SJSA1 (cell line): ENCODE data around the gene RNF208. TPM values are rescaled to one million over a fixed set of nuclear protein-coding genes. Genes with fewer than 3 reads are reported as not detected.
A peak's percentile ranks its signal among the peaks of the same experiment; 100 is the strongest.

ENCODE experiments used
- DNase-seq, 2 experiments: peaks; one replicate each; pipeline ENCODE4 v3.0.0-alpha.2; 2015 to 2020; ENCODE audit warnings: low spot score in 2 of 2, low read depth in 1 of 2
- H3K27ac ChIP-seq: fragments of 250-450 bp; sonication (Bioruptor Pico); 2 replicates; pipeline ENCODE4 v1.5.1; 2020; ENCODE audit warnings: mild to moderate bottlenecking, moderate library complexity
- H3K27me3 ChIP-seq: fragments of 250-450 bp; sonication (Bioruptor Pico); replicated peaks from 2 replicates; pipeline ENCODE4 v1.5.1; 2020; ENCODE audit warnings: mild to moderate bottlenecking, moderate library complexity
- H3K36me3 ChIP-seq: fragments of 250-450 bp; sonication (Bioruptor Pico); 2 replicates; pipeline ENCODE4 v1.5.1; 2020; ENCODE audit warnings: mild to moderate bottlenecking
- H3K4me1 ChIP-seq: fragments of 250-450 bp; sonication (Bioruptor Pico); replicated peaks from 2 replicates; pipeline ENCODE4 v1.6.1; 2021; ENCODE audit warnings: mild to moderate bottlenecking
- H3K4me3 ChIP-seq: fragments of 250-450 bp; sonication (Bioruptor Pico); 2 replicates; pipeline ENCODE4 v1.5.1; 2020; ENCODE audit warnings: mild to moderate bottlenecking
- H3K9me3 ChIP-seq: fragments of 250-450 bp; sonication (Bioruptor Pico); replicated peaks from 2 replicates; pipeline ENCODE4 v1.5.1; 2020; ENCODE audit warnings: mild to moderate bottlenecking
- total RNA-seq: library from RNA; depleted of rRNA; stranded (reverse); fragments of >200 nt; shearing (Covaris generic); gene quantifications from 2 replicates; pipeline ENCODE4 v1.2.3, GENCODE V29; 2014

Gene RNF208
- total RNA-seq, 1 experiment from 2014 or later, result not detected

DNA sequence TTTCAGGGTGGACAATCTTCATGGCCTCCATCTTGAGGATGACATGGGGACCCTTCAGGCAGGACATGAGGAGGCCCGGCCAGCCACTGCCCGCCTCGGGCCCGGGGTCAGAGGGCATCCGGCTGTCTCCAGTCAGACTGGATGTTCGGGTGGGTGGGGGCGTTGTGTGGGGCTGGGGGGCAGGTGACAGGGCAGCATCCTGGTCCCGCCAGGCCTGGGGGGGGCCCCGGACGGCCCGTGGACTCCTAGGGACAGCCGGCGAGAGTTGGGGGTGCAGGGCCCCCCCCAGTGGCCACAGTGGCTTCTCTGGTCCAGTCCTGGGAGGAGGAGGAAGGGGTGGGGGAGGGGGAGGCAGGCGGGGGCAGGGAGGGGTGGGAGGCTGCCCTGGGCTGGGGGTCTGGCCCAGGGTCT is 940 bp downstream of the RNF208 start:
- no peak for DNase-seq
- Histone ChIP-seq H3K27ac (no peak overlapping the region), H3K4me3 (no peak overlapping the region), H3K9me3 (no peaks in the 10 kb centered on the region), H3K36me3 (peaks cover 26% of the 10 kb centered on the region), H3K27me3 (no peaks in the 10 kb centered on the region), H3K4me1 (peaks cover 25% of the 10 kb centered on the region)

DNA sequence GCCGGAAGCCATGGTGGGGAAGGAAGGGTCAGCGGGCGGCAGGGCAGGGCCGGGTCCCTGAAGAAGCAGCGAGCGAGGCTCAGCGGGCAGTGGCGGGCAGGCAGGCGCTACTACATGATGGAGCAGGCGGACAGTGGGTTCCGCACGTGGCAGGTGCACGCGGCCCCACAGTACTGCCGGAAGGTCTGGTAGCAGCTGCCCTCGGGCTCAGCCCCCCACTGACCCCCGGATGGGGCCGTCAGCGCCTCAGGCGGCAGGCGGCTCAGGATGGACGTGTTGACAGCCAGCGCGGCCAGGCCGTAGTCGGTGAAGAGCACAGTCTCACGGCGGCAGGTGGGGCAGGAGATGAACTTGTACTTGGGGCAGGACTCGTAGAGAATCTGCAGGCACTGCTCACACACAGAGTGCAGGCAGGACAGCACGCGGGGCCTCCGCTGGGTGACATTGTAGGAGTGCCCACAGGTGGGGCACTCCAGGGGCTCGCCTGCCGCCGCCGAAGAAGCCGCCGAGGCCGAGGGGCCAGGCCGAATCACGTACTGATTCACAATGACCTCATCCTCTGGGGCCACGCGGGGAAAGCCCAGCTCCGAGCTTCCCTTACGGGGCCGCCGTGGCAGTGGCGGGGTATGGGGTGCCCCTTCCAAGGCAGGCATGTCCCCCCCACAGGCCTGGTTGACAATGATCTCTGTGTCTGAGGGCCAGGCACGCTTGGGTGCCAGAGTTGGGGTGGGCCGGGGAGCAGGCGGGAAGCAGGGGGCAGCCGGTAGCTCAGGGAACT is 1.5 kb downstream of the RNF208 start:
- H3K27me3 ChIP-seq, result no peaks in the 10 kb centered on the region
- H3K4me3 ChIP-seq, result no peak overlapping the region
- peaks cover 25% of the 10 kb centered on the region for H3K4me1 ChIP-seq
- no peak overlapping the region for H3K27ac ChIP-seq
- peaks cover 32% of the 10 kb centered on the region for H3K36me3 ChIP-seq
- no peak for DNase-seq
- H3K9me3 ChIP-seq, result no peaks in the 10 kb centered on the region

DNA sequence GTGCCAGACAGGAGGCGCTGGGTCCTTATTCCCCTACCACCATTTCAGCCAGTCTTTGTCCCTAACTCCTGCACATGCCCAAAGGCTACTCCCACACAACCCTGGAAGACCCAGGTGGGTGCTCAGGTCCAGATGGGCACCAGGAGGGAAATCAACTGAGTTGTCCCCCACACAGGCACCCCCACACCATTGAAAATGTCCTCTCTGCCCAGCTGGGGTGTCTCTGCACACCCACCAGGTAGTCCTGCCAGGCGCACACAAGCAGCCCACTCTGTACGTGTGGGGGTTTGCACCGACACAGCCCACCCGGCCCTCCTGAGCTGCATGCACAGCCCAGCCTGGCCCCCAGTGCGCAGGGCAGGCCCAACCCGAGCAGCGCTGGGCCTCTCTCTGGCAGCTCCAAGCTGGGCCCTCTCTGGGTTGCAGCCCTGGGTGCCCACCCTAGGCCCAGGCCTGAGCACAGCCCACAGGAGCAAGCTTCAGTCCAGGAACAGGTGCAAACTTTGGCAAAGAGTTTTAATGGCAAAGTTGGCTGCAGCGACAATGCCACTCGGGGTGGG is 2.2 kb downstream of the RNF208 start:
- no peak for DNase-seq
- no peak overlapping the region for H3K4me3 ChIP-seq
- H3K27me3 ChIP-seq, result no peaks in the 10 kb centered on the region
- no peak overlapping the region for H3K27ac ChIP-seq
- H3K4me1 ChIP-seq, result peaks cover 25% of the 10 kb centered on the region
- no peaks in the 10 kb centered on the region for H3K9me3 ChIP-seq
- H3K36me3 ChIP-seq, result peaks cover 37% of the 10 kb centered on the region

DNA sequence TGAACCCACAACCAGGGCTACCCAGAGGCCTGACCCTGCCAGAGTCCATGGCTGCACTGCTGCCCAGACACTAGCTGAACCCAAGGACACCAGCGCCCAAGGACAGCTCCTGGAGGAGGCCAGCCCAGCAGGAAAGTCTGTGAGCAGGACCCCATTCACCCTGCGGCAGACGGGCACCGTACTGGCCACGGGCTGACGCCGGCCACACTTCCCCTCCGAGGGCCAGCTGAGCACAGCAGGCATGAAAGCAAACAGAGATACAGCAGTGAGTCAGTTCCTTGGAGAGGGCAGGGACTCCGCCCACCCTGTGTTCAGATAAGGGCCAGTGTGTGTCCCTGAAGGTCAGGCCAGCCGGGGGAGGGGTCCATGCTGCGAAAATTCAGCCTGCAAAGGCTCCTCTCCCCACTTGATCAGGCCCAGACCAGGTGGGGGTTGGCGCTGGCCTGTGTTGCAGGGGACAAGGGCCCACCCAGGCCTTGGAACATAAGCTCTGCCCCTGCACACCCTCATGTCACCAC is 3.2 kb downstream of the RNF208 start:
- Histone ChIP-seq H3K9me3 (no peaks in the 10 kb centered on the region), H3K4me1 (peaks cover 20% of the 10 kb centered on the region), H3K36me3 (peaks cover 47% of the 10 kb centered on the region), H3K27ac (no peak overlapping the region), H3K4me3 (no peak overlapping the region), H3K27me3 (no peaks in the 10 kb centered on the region)
- DNase-seq, result peak in 1 of 2 experiments; percentile 20

DNA sequence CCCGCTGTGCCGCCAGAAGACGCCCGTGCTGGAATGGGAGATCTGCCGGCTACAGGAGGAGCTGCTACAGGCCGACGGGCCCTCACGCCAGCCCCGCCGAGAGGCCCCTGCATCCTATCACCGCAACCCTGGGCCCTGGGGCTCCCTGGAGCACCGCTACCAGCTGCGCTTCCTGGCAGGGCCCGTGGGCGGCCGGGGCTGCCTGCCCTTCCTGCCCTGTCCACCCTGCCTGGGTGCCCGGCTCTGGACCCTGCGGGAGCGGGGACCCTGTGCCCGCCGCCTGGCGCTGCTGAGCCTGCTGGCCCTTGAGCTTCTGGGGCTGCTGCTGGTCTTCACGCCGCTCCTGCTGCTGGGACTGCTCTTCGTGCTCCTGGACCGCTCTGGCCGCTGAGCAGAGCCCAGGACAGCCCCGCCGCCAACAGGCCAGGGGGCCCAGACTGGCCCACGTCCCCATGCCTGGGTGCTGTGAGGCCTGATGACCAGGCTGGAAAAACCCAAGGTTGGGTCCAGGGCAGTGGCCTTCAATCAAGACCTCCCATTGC is 3.8 kb downstream of the RNF208 start:
- H3K36me3 ChIP-seq, result peaks cover 49% of the 10 kb centered on the region
- peaks cover 18% of the 10 kb centered on the region for H3K4me1 ChIP-seq
- no peaks in the 10 kb centered on the region for H3K27me3 ChIP-seq
- H3K9me3 ChIP-seq, result no peaks in the 10 kb centered on the region
- no peak overlapping the region for H3K27ac ChIP-seq
- DNase-seq, result no peak
- H3K4me3 ChIP-seq, result no peak overlapping the region

DNA sequence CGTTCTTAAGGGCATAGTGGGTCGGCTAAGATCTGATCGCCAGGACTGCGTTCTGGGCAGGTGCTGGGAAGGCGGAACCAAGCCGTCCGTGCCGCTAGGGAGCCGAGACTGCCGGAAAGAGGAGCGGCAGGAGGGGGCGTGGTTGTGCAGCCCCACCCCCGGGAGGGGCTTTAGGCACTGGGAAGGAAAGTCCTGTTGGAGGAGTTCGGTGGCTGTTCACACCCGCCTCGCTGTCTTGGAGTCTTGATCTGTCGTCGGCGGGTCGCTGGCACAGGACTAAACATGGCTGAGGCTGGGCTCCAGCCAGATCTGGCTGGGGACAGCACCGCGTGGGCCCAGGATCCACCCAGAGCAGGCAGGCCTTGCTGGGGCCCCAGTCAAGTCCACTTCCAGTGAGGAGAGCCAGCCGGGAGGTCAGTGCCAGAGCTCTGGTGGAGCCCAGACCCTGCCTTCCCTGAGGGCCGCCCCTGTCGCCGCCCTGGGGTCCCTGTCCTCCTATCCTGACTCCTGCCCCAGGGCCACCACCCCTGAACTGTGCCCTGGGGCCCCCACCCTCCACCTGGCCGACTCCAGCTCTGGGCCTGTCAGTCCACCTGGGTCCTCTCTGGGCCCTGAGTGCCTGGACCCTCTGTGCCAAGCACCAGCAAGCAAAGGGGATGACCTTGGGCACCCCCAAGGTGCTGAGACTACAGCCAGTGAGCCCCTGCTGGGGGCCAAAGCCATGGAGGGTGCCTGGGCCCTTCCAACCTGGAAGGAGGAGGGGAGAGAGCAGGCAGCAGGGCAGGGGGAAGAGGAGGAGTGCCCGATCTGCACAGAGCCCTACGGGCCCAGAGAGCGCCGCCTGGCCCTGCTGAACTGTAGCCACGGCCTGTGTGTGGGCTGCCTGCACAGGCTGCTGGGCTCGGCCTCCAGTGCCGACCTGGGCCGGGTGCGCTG is 4.5 kb downstream of the RNF208 start:
- Histone ChIP-seq H3K4me3 (no peak overlapping the region), H3K36me3 (peaks cover 55% of the 10 kb centered on the region), H3K27ac (no peak overlapping the region), H3K9me3 (no peaks in the 10 kb centered on the region), H3K4me1 (peaks cover 11% of the 10 kb centered on the region), H3K27me3 (no peaks in the 10 kb centered on the region)
- DNase-seq, result no peak

DNA sequence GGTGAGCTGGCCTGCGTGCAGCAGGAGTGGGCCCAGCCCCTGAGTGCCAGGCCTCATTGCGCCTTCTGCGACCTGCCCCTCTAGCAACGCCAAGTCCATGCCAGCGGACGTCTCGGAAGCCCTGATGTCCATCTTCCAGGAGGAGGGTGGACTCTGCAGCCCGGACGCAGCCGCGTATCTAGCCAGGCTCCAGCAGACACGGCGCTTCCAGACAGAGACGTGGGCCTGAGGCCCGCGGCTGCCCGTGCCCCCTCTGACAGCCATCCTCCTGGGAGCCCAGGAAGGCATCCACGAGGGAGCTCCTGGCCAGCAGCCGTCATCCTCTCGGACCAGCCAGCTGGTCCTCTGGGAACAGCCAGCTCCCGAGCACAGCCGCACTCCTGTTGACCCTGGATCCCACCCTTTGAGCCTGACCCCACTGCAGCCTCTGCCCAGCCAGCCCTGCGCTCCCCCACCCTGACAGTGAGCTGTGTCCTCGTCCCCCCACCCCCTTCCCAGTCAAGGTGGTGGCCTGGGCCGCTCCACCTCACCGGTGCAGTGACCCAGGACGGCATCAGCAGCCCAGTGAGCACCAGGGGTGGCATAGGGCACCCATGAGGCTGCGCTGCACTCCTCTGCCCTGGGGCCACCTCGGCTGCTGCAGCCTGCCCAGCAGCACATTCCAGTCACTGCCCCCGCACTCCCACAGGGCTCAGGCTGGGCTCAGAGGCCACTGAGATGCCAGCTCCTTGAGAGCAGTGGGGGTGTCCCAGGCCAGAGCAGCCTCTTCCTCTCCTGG is 5.7 kb downstream of the RNF208 start:
- H3K4me3 ChIP-seq, result no peak overlapping the region
- H3K27me3 ChIP-seq, result no peaks in the 10 kb centered on the region
- peaks cover 10% of the 10 kb centered on the region for H3K4me1 ChIP-seq
- no peak overlapping the region for H3K27ac ChIP-seq
- H3K36me3 ChIP-seq, result peaks cover 55% of the 10 kb centered on the region
- DNase-seq, result no peak
- no peaks in the 10 kb centered on the region for H3K9me3 ChIP-seq

DNA sequence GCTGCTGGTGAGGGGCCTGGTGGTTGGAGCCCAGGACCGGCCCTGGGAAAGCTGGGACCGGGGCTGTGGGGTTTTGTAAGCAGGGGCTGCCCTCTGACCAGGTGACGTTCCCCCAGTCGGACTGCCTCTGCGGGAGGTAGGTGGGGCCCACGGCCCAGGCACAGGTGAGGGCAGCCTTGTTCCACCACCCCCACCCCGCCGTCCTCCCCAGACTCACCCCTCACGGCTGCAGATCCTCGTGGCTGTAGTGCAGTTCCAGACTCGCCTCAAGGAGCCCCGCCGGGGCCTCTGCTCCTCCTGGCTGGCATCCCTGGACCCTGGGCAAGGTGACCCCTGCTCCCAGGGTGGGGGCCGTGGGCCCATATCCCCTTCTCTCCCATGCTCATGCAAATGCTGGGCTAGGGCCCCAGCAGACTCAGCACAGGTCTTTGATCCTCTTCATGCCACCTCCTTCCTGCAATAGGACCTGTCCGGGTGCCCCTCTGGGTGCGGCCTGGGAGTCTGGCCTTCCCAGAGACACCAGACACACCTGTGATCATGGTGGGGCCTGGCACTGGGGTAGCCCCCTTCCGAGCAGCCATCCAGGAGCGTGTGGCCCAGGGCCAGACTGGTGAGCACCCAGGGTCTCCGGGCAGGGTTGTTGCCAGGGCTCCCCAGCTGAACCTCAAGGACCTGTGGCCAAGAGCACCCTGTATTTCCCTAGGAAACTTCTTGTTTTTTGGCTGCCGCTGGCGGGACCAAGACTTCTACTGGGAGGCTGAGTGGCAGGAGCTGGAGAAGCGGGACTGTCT is 6.6 kb downstream of the RNF208 start:
- H3K4me3 ChIP-seq, result no peak overlapping the region
- no peak overlapping the region for H3K27ac ChIP-seq
- no peaks in the 10 kb centered on the region for H3K9me3 ChIP-seq
- H3K36me3 ChIP-seq, result peaks cover 55% of the 10 kb centered on the region
- no peak for DNase-seq
- H3K4me1 ChIP-seq, result peaks cover 10% of the 10 kb centered on the region
- H3K27me3 ChIP-seq, result no peaks in the 10 kb centered on the region

DNA sequence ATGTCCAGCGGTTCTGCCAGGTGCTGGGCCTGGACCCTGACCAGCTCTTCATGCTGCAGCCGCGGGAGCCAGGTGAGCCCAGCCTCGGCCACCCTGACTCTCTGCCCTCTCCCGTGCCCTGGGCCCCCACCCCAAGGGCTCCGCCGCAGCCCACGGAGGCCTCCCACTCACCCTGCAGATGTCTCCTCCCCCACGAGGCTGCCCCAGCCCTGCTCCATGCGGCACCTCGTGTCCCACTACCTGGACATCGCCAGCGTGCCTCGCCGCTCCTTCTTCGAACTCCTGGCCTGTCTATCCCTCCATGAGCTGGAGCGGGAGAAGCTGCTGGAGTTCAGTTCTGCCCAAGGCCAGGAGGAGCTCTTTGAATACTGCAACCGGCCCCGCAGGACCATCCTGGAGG is 7.4 kb downstream of the RNF208 start:
- Histone ChIP-seq H3K36me3 (peaks cover 58% of the 10 kb centered on the region), H3K4me3 (no peak overlapping the region), H3K4me1 (peaks cover 10% of the 10 kb centered on the region), H3K9me3 (no peaks in the 10 kb centered on the region), H3K27ac (no peak overlapping the region), H3K27me3 (no peaks in the 10 kb centered on the region)
- no peak for DNase-seq

DNA sequence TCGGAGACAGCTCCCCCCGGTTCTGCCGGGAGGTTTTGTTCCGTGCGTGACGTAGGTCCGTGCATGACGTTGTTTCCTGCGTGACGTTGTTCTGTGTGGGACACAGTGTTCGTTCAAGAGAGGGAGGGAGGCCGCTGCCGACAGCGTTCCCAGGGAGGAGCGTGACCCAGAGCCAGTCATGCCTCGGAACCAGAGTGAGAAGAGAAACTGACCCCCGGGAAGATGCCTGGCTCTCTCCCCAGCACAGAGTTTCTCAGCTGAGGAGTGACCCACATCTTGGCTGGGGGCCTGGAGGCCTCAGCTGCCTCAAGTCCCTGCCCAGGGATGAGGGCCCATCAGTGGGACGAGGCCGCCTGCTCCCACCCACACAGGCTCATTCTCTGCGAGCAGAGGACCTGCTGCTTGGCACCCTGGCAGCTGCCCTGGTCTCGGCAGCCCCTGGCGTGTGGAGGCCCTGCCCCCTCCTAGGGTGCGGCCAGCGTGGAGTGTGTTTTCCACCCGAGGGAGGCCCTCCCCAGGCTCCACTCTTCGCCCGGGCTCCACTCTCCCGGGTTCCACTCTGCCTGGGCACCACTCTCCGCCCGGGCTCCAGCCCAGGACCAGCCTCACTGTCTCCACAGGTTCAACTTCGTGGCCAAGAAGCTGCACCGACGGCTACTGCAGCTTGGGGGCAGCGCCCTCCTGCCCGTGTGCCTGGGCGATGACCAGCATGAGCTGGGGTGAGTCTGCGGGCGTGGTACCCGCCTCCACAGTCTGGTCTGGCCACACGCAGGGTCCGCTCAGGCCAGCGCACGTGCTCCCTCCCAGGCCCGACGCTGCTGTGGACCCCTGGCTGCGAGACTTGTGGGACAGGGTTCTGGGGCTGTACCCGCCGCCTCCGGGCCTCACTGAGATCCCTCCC is 8.6 kb downstream of the RNF208 start:
- H3K9me3 ChIP-seq, result no peaks in the 10 kb centered on the region
- H3K27ac ChIP-seq, result no peak overlapping the region
- no peaks in the 10 kb centered on the region for H3K27me3 ChIP-seq
- DNase-seq, result no peak
- peaks cover 3% of the 10 kb centered on the region for H3K4me1 ChIP-seq
- no peak overlapping the region for H3K4me3 ChIP-seq
- H3K36me3 ChIP-seq, result peaks cover 61% of the 10 kb centered on the region

DNA sequence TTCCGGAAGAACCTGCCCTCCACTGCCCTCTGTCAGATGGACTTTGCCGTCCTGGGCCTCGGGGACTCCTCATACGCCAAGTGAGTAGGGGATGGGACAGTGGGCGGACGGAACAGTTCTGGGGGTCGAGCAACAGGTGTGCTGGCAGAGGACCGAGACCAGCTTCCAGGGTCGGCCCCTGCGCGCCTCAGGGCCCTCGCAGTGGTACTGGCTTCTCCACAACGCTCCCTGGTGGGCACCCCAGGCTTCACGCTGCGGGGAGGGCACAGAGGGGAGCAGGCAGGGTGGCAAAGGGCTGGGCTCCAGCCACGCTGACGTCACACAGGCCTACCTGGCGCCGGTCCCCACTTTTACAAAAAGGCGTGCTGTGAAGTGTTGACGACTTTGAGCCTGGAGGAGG is 9.5 kb downstream of the RNF208 start:
- DNase-seq, result no peak
- no peak overlapping the region for H3K4me3 ChIP-seq
- no peaks in the 10 kb centered on the region for H3K4me1 ChIP-seq
- no peaks in the 10 kb centered on the region for H3K27me3 ChIP-seq
- no peak overlapping the region for H3K27ac ChIP-seq
- H3K9me3 ChIP-seq, result no peaks in the 10 kb centered on the region
- H3K36me3 ChIP-seq, result peaks cover 55% of the 10 kb centered on the region

DNA sequence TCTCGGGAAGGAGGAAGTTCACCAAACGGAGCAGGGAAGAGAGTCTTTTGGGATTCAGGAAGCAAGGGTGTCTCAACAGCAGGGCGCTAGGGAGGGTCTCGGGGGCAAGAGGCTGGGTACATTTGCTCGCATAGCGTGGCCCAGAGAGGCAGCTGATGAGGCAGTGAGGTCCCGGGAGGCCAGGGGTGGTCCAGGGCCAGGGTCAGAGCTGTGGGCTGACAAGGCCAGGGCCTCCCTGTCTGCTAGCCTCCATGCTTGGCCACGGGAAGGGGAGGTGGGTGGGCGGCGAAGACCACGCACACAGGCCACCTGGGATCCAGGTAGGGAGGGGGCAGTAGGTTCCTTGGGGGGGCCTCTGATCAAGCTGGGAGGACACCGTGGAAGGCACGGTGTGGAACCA is 10.5 kb downstream of the RNF208 start:
- Histone ChIP-seq H3K4me3 (no peak overlapping the region), H3K27me3 (no peaks in the 10 kb centered on the region), H3K9me3 (no peaks in the 10 kb centered on the region), H3K36me3 (peaks cover 61% of the 10 kb centered on the region), H3K4me1 (peaks cover 4% of the 10 kb centered on the region), H3K27ac (no peak overlapping the region)
- DNase-seq, result no peak
